ENCODE results near the gene BCL7B.
"Not testable (repeated sequence)": the region's sequence is repeated elsewhere in the genome, so short reads cannot be mapped to it uniquely, and the experiment has no call there.

BCL7B gene

DNA sequence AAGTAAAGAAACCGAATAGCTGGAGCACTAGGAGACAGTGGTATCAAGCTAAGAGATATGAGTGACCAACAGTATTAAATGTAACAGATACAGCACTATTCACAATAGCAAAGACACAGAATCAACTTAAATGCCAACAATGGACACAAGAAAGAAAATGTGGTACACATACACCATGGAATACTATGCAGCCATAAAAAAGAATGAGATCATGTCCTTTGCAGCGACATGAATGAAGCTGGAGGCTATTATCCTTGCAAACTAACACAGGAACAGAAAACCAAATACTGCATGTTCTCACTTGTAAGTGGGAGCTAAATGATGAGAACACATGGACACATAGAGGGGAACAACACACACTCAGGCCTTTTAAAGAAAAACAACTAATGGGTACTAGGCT, 62.0 kb downstream of the BCL7B start:
- not testable (repeated sequence) for DNase-seq (ENCODE audit: low read depth)

DNA sequence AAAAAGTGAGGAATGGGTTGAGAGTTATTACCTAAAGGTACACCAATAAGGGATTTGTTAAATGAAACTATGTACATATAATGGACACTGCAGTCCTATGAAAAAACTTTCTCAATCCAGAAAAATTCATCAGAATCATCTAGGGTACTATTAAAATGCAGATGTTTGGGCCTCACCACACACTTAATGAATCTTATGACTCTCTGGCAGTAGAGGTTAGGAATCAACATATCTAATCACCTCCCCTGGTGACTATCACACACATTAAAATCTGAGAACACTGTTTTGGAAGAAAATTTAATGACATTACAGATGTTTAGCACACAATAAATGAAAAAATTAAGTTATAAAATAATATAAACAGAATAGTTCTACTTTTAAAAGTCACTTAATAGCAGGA, 67.5 kb downstream of the BCL7B start:
- no peak for DNase-seq (ENCODE audit: low read depth)

DNA sequence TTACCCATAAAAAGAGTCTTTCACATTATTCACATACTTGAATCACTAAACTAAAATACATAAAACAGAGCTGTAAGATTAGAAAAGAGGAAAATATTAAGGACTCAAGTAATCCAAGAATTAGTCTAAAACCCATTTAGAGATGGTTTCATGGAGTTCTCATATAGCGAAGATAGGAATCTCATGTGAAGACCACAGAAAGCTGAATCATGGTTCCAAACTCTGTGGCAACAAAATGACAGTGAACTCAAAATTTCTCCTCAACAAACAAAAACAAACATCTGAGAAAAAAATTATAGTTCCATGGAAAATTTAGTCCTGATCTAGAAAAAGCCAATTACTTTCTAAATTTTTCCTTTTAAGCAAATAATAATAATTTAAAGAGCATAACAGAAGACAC, 70.0 kb downstream of the BCL7B start:
- DNase-seq (ENCODE audit: low read depth) = no peak

Data from T-helper 22 cell (primary cell).